Ovary (tissue), 9 donors: ENCODE measurements around the gene HYI. TPM values are rescaled to one million over a fixed set of nuclear protein-coding genes. Genes with fewer than 3 reads are reported as not detected.

Experiments used
- DNase-seq, 5 donors: peaks; one replicate each; pipeline ENCODE4 v3.0.0-alpha.2; 2019 to 2020
- H3K27ac ChIP-seq, 2 donors: fragments of 200-600 bp; one replicate each; pipeline versions ENCODE4 v1.5.1 to v1.8.0; 2019 to 2022
- H3K27me3 ChIP-seq: fragments of 200-600 bp; one replicate; pipeline ENCODE4 v1.8.0; 2022
- H3K36me3 ChIP-seq: fragments of 200-600 bp; sonication (generic); one replicate; pipeline ENCODE4 v1.5.1; 2019
- H3K4me1 ChIP-seq: one replicate; pipeline ENCODE4 v1.8.1; 2013; ENCODE audit warnings: mild to moderate bottlenecking, moderate library complexity; ENCODE audit not compliant: insufficient read depth
- H3K4me3 ChIP-seq: fragments of 200-600 bp; sonication (generic); one replicate; pipeline ENCODE4 v1.5.1; 2017
- H3K9me3 ChIP-seq, 2 donors: fragments of 200-600 bp in 1 of 2; sonication (generic) in 1 of 2; one replicate each; pipeline versions ENCODE4 v1.5.1 to v1.8.1; 2013 to 2019; ENCODE audit warnings: mild to moderate bottlenecking in 1 of 2, moderate library complexity in 1 of 2
- EP300 ChIP-seq: sonication (generic); formaldehyde crosslinking; IDR thresholded peaks from one replicate; pipeline ENCODE4 v1.6.1; 2017; ENCODE audit warnings: antibody characterized with exemption
- POLR2A ChIP-seq: fragments of 450-650 bp; IDR thresholded peaks from one replicate; pipeline ENCODE4 v1.6.1; 2017; ENCODE audit warnings: antibody characterized with exemption, mild to moderate bottlenecking, moderate library complexity
- WGBS, 3 donors: extraction: QIAGEN DNeasy Blood & Tissue Kit in 1 of 3; methylation state at CpG; one replicate each; pipeline versions ENCODE4 v1.1.5 to v1.1.7; 2013 to 2017; 5-methylcytosine and 5-hydroxymethylcytosine counted together
- intact Hi-C, 4 donors: fragments of 100-400 bp; cut with DNase I; formaldehyde crosslinking; loops; one replicate each; pipeline versions ENCODE4 v1.11.0 to v1.15.1; 2022 to 2023
- polyA plus RNA-seq, 2 donors: library from polyadenylated mRNA; stranded (reverse); fragments of 200-250 nt in 1 of 2; fragments of 350-450 nt in 1 of 2; fragmentation: Illumina TruSeq in 1 of 2; extraction: RNeasy Lipid Tissue Mini Kit (QIAGEN cat#74804) in 1 of 2; gene quantifications; one replicate each; pipeline ENCODE4 v1.2.3, GENCODE V29; 2013 to 2014
- total RNA-seq, 7 donors: library from RNA; depleted of rRNA in 2 of 7; stranded (reverse); fragments of >200 nt in 2 of 7; fragmentation: NEBNext Ultra II Directional in 3 of 7; extraction: Animal tissue kit (Norgen Biotek cat#: 25700) in 3 of 7; gene quantifications; one replicate each; pipeline versions ENCODE4 v1.1.0 to v1.2.4, GENCODE V29; 2016 to 2023
- TF ChIP-seq, protein P1 (sequence below), 3 donors: fragments of 450-650 bp in 2 of 3; fragments of 200-600 bp in 1 of 3; IDR thresholded peaks; one replicate each; pipeline versions ENCODE4 v1.5.1 to v1.8.0; 2016 to 2022; ENCODE audit warnings: antibody characterized with exemption in 3 of 3, mild to moderate bottlenecking in 1 of 3
- donor health status: DM: no; HTN: no; CAD: no; lungs with moderate emphysema.
- donor health status: DM: no; HTN: no; CAD: no.
- donor health status: Bipolar disorder and iron deficiency.
- donor health status: DM: yes; HTN: yes; CAD: no.
- donor health status: DM: no; HTN: no; CAD: no.
- donor health status: DM: yes; HTN: yes; CAD: no.

HYI gene
- total and polyA plus RNA-seq, 9 donors: 16.6 to 94.4 (median 77.2) TPM

GRCh38 chr1:43422995-43423671 is 30.6 kb downstream of the HYI start:
- intact Hi-C loops: no loop called here
- Histone ChIP-seq H3K27me3 (no peaks in the 10 kb centered on the region), H3K9me3 (no peaks in the 10 kb centered on the region), H3K4me3 (no peak overlapping the region), H3K4me1 (no peaks in the 10 kb centered on the region), H3K27ac (no peak overlapping the region), H3K36me3 (no peaks in the 10 kb centered on the region)
- no peak for TF ChIP-seq EP300
- TF ChIP-seq, protein P1, sequence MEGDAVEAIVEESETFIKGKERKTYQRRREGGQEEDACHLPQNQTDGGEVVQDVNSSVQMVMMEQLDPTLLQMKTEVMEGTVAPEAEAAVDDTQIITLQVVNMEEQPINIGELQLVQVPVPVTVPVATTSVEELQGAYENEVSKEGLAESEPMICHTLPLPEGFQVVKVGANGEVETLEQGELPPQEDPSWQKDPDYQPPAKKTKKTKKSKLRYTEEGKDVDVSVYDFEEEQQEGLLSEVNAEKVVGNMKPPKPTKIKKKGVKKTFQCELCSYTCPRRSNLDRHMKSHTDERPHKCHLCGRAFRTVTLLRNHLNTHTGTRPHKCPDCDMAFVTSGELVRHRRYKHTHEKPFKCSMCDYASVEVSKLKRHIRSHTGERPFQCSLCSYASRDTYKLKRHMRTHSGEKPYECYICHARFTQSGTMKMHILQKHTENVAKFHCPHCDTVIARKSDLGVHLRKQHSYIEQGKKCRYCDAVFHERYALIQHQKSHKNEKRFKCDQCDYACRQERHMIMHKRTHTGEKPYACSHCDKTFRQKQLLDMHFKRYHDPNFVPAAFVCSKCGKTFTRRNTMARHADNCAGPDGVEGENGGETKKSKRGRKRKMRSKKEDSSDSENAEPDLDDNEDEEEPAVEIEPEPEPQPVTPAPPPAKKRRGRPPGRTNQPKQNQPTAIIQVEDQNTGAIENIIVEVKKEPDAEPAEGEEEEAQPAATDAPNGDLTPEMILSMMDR (IDR thresholded peaks at IDR 0.05): no peak
- no peak for TF ChIP-seq POLR2A
- 90 to 95% (median 94%) methylated on average over 16 of the region's 16 CpGs for WGBS, 3 donors
- DNase-seq: no peak

DNA sequence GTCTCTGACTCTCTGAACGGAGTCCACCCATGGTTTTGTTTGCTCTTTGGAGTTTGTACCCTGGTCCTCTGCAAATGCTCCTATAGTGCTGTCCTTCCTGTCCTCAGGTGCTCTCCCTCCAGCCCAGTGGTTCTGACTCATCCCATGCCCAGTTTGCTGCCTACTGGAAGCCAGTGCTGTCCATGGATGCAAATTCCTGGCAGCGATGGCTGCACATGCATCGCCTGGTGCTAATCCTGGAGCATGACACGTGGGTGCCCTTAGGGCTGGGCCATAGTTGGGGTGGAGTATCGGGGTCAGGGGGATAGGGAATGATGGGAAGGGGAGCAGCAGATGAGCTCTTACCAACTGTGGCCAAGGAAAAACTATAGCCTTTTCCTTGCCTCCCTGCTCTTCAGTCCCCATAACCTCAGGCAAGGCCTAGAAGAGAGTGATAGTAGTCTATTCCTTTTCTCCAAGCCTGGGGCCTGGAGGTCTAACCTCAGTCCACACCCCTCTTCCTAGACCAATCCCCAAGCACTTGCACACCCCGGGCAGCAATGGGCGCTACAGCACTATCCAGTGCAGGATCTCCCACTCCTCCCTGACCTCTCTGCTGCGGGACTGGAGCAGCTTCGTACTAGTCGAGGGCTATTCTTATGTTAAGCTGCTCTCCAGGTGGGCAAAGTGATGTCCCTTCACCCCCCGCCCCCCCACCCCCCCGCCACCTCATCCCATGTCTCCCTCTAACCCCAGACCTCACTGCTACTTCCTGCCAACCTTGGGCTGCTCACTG is 31.6 kb downstream of the HYI start:
- TF ChIP-seq POLR2A (no peak), EP300 (no peak)
- TF ChIP-seq, protein P1 (IDR thresholded peaks at IDR 0.05): no peak
- H3K27me3 ChIP-seq: no peaks in the 10 kb centered on the region

GRCh38 chr1:43421396-43421795 is 32.3 kb downstream of the HYI start:
- no peak for DNase-seq
- intact Hi-C loops: no loop called here
- no peaks in the 10 kb centered on the region for H3K36me3 ChIP-seq
- WGBS, 3 donors: 90 to 96% (median 91%) methylated on average over 6 of the region's 6 CpGs
- H3K27ac ChIP-seq: no peak overlapping the region
- no peaks in the 10 kb centered on the region for H3K4me1 ChIP-seq
- no peak for TF ChIP-seq EP300
- TF ChIP-seq, protein P1 (IDR thresholded peaks at IDR 0.05): no peak
- TF ChIP-seq POLR2A: no peak
- no peaks in the 10 kb centered on the region for H3K27me3 ChIP-seq
- no peak overlapping the region for H3K4me3 ChIP-seq
- H3K9me3 ChIP-seq: no peaks in the 10 kb centered on the region

More for the DNA sequence above, 31.6 kb downstream of the HYI start:
- 84 to 86% (median 85%) methylated on average over 12 of the region's 12 CpGs for WGBS, 3 donors
- Histone ChIP-seq H3K27ac (no peak overlapping the region), H3K4me1 (no peaks in the 10 kb centered on the region), H3K4me3 (no peak overlapping the region), H3K9me3 (no peaks in the 10 kb centered on the region), H3K36me3 (no peaks in the 10 kb centered on the region)
- DNase-seq: no peak
- intact Hi-C loops: no loop called here

DNA sequence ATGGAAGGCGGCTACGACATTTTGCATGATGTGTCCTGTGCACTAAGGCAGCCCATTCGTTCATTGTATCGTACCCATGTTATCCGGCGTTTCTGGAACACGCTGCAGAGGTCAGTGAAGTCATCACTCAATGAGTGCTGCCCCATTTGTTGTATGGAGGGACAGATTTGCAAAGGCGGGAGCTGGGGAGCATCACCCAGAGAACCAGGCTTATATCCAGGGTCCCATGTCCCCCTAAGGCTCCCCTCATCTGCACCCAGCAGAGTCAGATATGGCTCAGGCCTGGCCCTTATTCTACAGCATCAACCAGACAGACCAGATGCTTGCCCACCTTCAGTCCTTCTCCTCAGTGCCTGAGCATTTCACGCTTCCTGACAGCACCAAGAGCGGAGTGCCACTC is 32.9 kb downstream of the HYI start:
- no peak overlapping the region for H3K27ac ChIP-seq
- no peak for DNase-seq
- H3K4me1 ChIP-seq: no peaks in the 10 kb centered on the region
- H3K9me3 ChIP-seq: no peaks in the 10 kb centered on the region
- no peaks in the 10 kb centered on the region for H3K36me3 ChIP-seq
- no peak for TF ChIP-seq POLR2A
- TF ChIP-seq, protein P1 (IDR thresholded peaks at IDR 0.05): no peak
- no peak for TF ChIP-seq EP300
- H3K4me3 ChIP-seq: no peak overlapping the region
- intact Hi-C loops: no loop called here
- WGBS, 3 donors: 94 to 97% (median 95%) methylated on average over 10 of the region's 10 CpGs
- H3K27me3 ChIP-seq: no peaks in the 10 kb centered on the region
